SK-N-SH (cell line): Measurements from ENCODE around the gene FBH1. TPM values are rescaled to one million over a fixed set of nuclear protein-coding genes. Genes with fewer than 3 reads are reported as not detected.
A peak's percentile ranks its signal among the peaks of the same experiment; 100 is the strongest.

Experiments used
- CTCF ChIA-PET: fragments of 300-600, 350-600 bp; formaldehyde crosslinking; extraction: SDS; loops from one replicate; lab custom pipeline; 2021; lab: Yijun Ruan, JAX
- POLR2A ChIA-PET: fragments of 350-600 bp; sonication (Branson Sonifier 250); formaldehyde crosslinking; extraction: SDS; loops from one replicate; lab custom pipeline; 2020; ENCODE audit warnings: antibody characterized with exemption, inconsistent platforms; lab: Yijun Ruan, JAX
- DNase-seq: peaks from one replicate; pipeline ENCODE4 v3.0.0; 2012
- H2AFZ ChIP-seq: fragments of 200-600 bp; sonication (generic); 2 replicates; pipeline ENCODE4 v1.8.1; 2016; ENCODE audit warnings: antibody characterized with exemption, mild to moderate bottlenecking, low read depth
- H3F3A ChIP-seq: fragments of 200-600 bp; sonication (generic); replicated peaks from 2 replicates; pipeline ENCODE3; 2016; ENCODE audit warnings: antibody characterized with exemption, mild to moderate bottlenecking; ENCODE audit not compliant: insufficient read depth
- H3K27ac ChIP-seq, 2 experiments: fragments of 200-500 bp in 1 of 2; fragments of 200-600 bp in 1 of 2; sonication (Bioruptor generic) in 1 of 2; sonication (generic), shearing (Covaris generic) in 1 of 2; 2 replicates each; pipeline versions ENCODE4 v1.5.1 to v1.6.1; 2014 to 2016; ENCODE audit warnings: low read depth in 2 of 2, inconsistent platforms in 1 of 2, low read length in 1 of 2, mild to moderate bottlenecking in 1 of 2, mixed read lengths in 1 of 2
- H3K27me3 ChIP-seq: fragments of 200-600 bp; sonication (generic), shearing (Covaris generic); 2 replicates; pipeline ENCODE4 v1.6.1; 2016; ENCODE audit warnings: mixed run types; ENCODE audit not compliant: insufficient read depth
- H3K36me3 ChIP-seq, 2 experiments: fragments of 200-500 bp in 1 of 2; fragments of 200-600 bp in 1 of 2; sonication (Bioruptor generic) in 1 of 2; sonication (generic) in 1 of 2; replicated peaks in 1 of 2; 2 replicates each; pipeline versions ENCODE3 to v1.5.1; 2014 to 2016; ENCODE audit warnings: low read length in 1 of 2, mild to moderate bottlenecking in 1 of 2; ENCODE audit not compliant: insufficient read depth in 2 of 2, control insufficient read depth in 1 of 2
- H3K4me1 ChIP-seq, 2 experiments: fragments of 200-500 bp in 1 of 2; fragments of 200-600 bp in 1 of 2; sonication (Bioruptor generic) in 1 of 2; sonication (generic), shearing (Covaris generic) in 1 of 2; 2 replicates each; pipeline versions ENCODE4 v1.5.1 to v1.6.1; 2014 to 2016; ENCODE audit warnings: low read depth in 1 of 2, low read length in 1 of 2, mixed run types in 1 of 2; ENCODE audit not compliant: insufficient read depth in 2 of 2, control insufficient read depth in 1 of 2
- H3K4me2 ChIP-seq: fragments of 200-600 bp; sonication (generic), shearing (Covaris generic); 2 replicates; pipeline ENCODE4 v1.6.1; 2017; ENCODE audit warnings: mixed run types
- H3K4me3 ChIP-seq, 2 experiments: fragments of 200-500 bp in 1 of 2; fragments of 200-600 bp in 1 of 2; sonication (Bioruptor generic) in 1 of 2; sonication (generic), shearing (Covaris generic) in 1 of 2; 2 replicates each; pipeline versions ENCODE4 v1.5.1 to v1.8.1; 2014 to 2016; ENCODE audit warnings: low read depth in 2 of 2, inconsistent platforms in 1 of 2, low read length in 1 of 2, mild to moderate bottlenecking in 1 of 2, mixed read lengths in 1 of 2, moderate library complexity in 1 of 2
- H3K79me2 ChIP-seq: fragments of 200-600 bp; sonication (generic); 2 replicates; pipeline ENCODE4 v1.8.1; 2017; ENCODE audit warnings: mild to moderate bottlenecking; ENCODE audit not compliant: insufficient read depth
- H3K9ac ChIP-seq: fragments of 200-600 bp; sonication (generic); 2 replicates; pipeline ENCODE4 v1.6.1; 2017; ENCODE audit warnings: mixed run types
- H3K9me2 ChIP-seq: fragments of 200-600 bp; sonication (generic); 2 replicates; pipeline ENCODE4 v1.6.1; 2017; ENCODE audit warnings: mixed run types
- H3K9me3 ChIP-seq: fragments of 200-600 bp; sonication (generic); 2 replicates; pipeline ENCODE4 v1.6.1; 2017; ENCODE audit warnings: mixed run types, mild to moderate bottlenecking, moderate library complexity
- H4K20me1 ChIP-seq: fragments of 200-600 bp; sonication (generic); 2 replicates; pipeline ENCODE4 v1.6.1; 2017; ENCODE audit warnings: mild to moderate bottlenecking, mixed run types; ENCODE audit not compliant: insufficient read depth
- CHD2 ChIP-seq: fragments of 150-350 bp; IDR thresholded peaks from 2 replicates; pipeline ENCODE4 v1.6.1; 2018; ENCODE audit warnings: low read length; ENCODE audit not compliant: partially characterized antibody
- ELF1 ChIP-seq: IDR thresholded peaks from 2 replicates; pipeline ENCODE4 v1.4.0; 2012
- EP300 ChIP-seq, 2 experiments: IDR thresholded peaks; 2 replicates each; pipeline versions ENCODE4 v1.4.0 to v1.6.1; 2012; ENCODE audit warnings: borderline replicate concordance in 1 of 2, low read depth in 1 of 2, low read length in 1 of 2
- EZH2phosphoT487 ChIP-seq: fragments of 200-600 bp; sonication (generic); IDR thresholded peaks from 2 replicates; pipeline ENCODE4 v1.6.1; 2017; ENCODE audit warnings: low read depth, mixed run types, mild to moderate bottlenecking, antibody characterized with exemption, moderate library complexity, borderline replicate concordance
- GABPA ChIP-seq: IDR thresholded peaks from 2 replicates; pipeline ENCODE4 v1.4.0; 2012; ENCODE audit warnings: low read depth, mild to moderate bottlenecking
- JUND ChIP-seq: IDR thresholded peaks from 2 replicates; pipeline ENCODE4 v1.4.0; 2012
- MAX ChIP-seq: IDR thresholded peaks from 2 replicates; pipeline ENCODE4 v1.4.0; 2012; ENCODE audit warnings: low read depth
- MEF2A ChIP-seq: IDR thresholded peaks from 2 replicates; pipeline ENCODE4 v1.4.0; 2012; ENCODE audit warnings: low read depth, borderline replicate concordance
- NFIC ChIP-seq: IDR thresholded peaks from 2 replicates; pipeline ENCODE4 v1.4.0; 2012; ENCODE audit warnings: borderline replicate concordance
- NRF1 ChIP-seq: IDR thresholded peaks from 2 replicates; pipeline ENCODE4 v1.6.1; 2012; ENCODE audit warnings: low read depth, mild to moderate bottlenecking, low read length
- RCOR1 ChIP-seq: fragments of 150-350 bp; IDR thresholded peaks from 2 replicates; pipeline ENCODE4 v1.6.1; 2017; ENCODE audit warnings: antibody characterized with exemption, low read length
- SIN3A ChIP-seq: IDR thresholded peaks from 2 replicates; pipeline ENCODE4 v1.6.1; 2012; ENCODE audit warnings: low read depth, mild to moderate bottlenecking, low read length, moderate library complexity, borderline replicate concordance
- SMC3 ChIP-seq: IDR thresholded peaks from 2 replicates; pipeline ENCODE4 v1.6.1; 2012; ENCODE audit warnings: low read depth, low read length, improper control_type of control experiment
- TAF1 ChIP-seq: IDR thresholded peaks from 2 replicates; pipeline ENCODE4 v1.6.1; 2012; ENCODE audit warnings: low read depth, mild to moderate bottlenecking, low read length, moderate library complexity, borderline replicate concordance
- TCF12 ChIP-seq: IDR thresholded peaks from 2 replicates; pipeline ENCODE4 v1.4.0; 2012
- YY1 ChIP-seq: IDR thresholded peaks from 2 replicates; pipeline ENCODE4 v1.4.0; 2012; ENCODE audit warnings: low read depth, mild to moderate bottlenecking
- WGBS: methylation state at CpG from one replicate; pipeline ENCODE4 v1.1.6; 2017; ENCODE audit warnings: low lambda C conversion rate; 5-methylcytosine and 5-hydroxymethylcytosine counted together
- polyA plus RNA-seq, 3 experiments: library from polyadenylated mRNA; depleted of rRNA; stranded (reverse); fragments of >200 nt; gene quantifications; 2 replicates each; pipeline ENCODE4 v1.2.3, GENCODE V29; 2012
- TF ChIP-seq, protein P1 (sequence below): fragments of 150-350 bp; IDR thresholded peaks from 2 replicates; pipeline ENCODE4 v1.6.1; 2016; ENCODE audit warnings: mild to moderate bottlenecking, low read depth, low read length
- TF ChIP-seq, protein P2 (sequence below): fragments of 200-600 bp; sonication (generic); IDR thresholded peaks from 2 replicates; pipeline ENCODE4 v1.6.1; 2017; ENCODE audit warnings: antibody characterized with exemption, mild to moderate bottlenecking, moderate library complexity
- TF ChIP-seq, protein P3 (sequence below): IDR thresholded peaks from 2 replicates; pipeline ENCODE4 v1.4.0; 2012; ENCODE audit warnings: low read depth, borderline replicate concordance

The FBH1 gene
- polyA plus RNA-seq, 1 of the 3 experiments (the other 2 are of a cell fraction): 60.9 TPM

DNA sequence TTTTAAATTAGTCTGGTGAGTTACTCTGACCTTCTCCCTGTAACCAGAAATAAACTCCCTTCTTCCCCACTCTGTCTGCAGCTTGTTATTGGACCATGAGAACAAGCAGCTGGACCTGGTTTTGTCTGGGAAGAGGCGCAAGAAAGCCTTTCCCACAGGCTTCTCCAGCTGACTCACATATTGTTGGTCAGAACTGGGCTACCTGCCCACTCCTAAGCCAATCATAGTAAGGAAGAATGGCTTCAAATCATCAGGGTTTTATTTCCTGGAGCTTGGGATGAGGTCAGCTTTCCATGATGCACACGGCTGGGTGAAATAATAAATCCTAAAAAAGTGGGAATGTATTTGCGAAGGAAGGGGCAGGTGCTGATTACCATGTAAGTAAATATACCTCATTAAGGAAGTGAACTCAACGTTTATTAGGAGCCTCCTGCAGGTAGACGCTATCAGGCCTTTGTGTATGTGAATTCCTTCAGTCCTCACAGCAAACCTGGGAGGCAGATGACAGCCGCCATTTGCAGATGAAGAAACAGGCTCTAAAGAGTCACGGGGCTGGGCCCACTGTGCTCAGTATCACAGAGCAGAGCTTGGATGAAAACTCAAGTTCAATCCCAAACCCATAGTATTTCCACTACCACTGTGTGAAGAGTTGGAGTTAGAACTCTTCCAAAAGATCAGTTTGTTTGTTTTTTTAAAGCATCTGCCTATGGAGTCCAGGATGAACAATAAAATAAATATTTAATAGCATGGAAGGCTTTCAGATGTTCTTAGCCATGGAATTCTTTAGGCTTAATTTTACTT lies 54.5 kb downstream of the FBH1 start (continued):
- TF ChIP-seq CHD2 (no peak), EZH2phosphoT487 (no peak), TAF1 (no peak), EP300 (IDR thresholded peaks at IDR 0.05; ENCODE audit: borderline replicate concordance in 1 of 2, low read depth in 1 of 2, low read length in 1 of 2) (peak in 1 of 2 experiments; percentile 60; a peak in 1 of 4 replicates), NRF1 (no peak), JUND (peak; percentile 64)
- TF ChIP-seq, protein P1, sequence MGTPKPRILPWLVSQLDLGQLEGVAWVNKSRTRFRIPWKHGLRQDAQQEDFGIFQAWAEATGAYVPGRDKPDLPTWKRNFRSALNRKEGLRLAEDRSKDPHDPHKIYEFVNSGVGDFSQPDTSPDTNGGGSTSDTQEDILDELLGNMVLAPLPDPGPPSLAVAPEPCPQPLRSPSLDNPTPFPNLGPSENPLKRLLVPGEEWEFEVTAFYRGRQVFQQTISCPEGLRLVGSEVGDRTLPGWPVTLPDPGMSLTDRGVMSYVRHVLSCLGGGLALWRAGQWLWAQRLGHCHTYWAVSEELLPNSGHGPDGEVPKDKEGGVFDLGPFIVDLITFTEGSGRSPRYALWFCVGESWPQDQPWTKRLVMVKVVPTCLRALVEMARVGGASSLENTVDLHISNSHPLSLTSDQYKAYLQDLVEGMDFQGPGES: no peak
- TF ChIP-seq, protein P2, sequence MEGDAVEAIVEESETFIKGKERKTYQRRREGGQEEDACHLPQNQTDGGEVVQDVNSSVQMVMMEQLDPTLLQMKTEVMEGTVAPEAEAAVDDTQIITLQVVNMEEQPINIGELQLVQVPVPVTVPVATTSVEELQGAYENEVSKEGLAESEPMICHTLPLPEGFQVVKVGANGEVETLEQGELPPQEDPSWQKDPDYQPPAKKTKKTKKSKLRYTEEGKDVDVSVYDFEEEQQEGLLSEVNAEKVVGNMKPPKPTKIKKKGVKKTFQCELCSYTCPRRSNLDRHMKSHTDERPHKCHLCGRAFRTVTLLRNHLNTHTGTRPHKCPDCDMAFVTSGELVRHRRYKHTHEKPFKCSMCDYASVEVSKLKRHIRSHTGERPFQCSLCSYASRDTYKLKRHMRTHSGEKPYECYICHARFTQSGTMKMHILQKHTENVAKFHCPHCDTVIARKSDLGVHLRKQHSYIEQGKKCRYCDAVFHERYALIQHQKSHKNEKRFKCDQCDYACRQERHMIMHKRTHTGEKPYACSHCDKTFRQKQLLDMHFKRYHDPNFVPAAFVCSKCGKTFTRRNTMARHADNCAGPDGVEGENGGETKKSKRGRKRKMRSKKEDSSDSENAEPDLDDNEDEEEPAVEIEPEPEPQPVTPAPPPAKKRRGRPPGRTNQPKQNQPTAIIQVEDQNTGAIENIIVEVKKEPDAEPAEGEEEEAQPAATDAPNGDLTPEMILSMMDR: no peak

DNA sequence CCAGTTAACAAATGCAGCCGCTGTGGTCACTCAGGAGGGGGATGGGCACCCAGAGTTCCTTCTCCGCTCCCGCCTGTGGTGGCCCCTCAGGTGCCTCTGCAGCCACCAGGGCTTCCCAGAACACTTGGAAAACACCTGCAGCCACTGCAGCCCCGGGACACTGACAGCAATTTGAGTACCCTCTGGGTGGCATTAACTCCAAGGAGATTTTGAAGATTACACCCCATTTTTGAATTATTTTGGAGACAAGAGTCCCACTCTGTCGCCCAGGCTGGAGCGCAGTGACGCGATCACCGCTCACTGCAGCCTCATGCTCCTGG lies 55.1 kb downstream of the FBH1 start:
- no peaks in the 10 kb centered on the region for H3K36me3 ChIP-seq
- no peaks in the 10 kb centered on the region for H4K20me1 ChIP-seq
- peak overlapping the region; percentile 85 for H2AFZ ChIP-seq
- H3K4me2 ChIP-seq: peak overlapping the region; percentile 50; the same call in 1 of the 2 replicates
- no peak overlapping the region for H3K4me3 ChIP-seq
- peak overlapping the region in 1 of 2 experiments; percentile 100; a peak in 2 of 4 replicates for H3K27ac ChIP-seq
- ChIA-PET POLR2A (no interaction called here), CTCF (no interaction called here)
- H3F3A ChIP-seq: peaks cover 24% of the 10 kb centered on the region
- WGBS: 90% methylated on average over 8 of the region's 9 CpGs
- H3K79me2 ChIP-seq: no peaks in the 10 kb centered on the region
- DNase-seq: no peak
- H3K9ac ChIP-seq: peak overlapping the region; percentile 51; the same call in 1 of the 2 replicates
- no peaks in the 10 kb centered on the region for H3K27me3 ChIP-seq
- no peaks in the 10 kb centered on the region for H3K9me3 ChIP-seq
- H3K9me2 ChIP-seq: no peaks in the 10 kb centered on the region
- no peak for TF ChIP-seq ELF1
- TF ChIP-seq TAF1: no peak
- TF ChIP-seq TCF12: no peak
- no peak for TF ChIP-seq SIN3A
- TF ChIP-seq GABPA: no peak
- TF ChIP-seq JUND: no peak
- no peak for TF ChIP-seq NFIC
- TF ChIP-seq NRF1: no peak
- no peak for TF ChIP-seq MEF2A
- no peak for TF ChIP-seq YY1
- TF ChIP-seq MAX: no peak
- TF ChIP-seq EP300 (IDR thresholded peaks at IDR 0.05; ENCODE audit: borderline replicate concordance in 1 of 2, low read depth in 1 of 2, low read length in 1 of 2): no peak
- TF ChIP-seq RCOR1: no peak
- TF ChIP-seq, protein P3, sequence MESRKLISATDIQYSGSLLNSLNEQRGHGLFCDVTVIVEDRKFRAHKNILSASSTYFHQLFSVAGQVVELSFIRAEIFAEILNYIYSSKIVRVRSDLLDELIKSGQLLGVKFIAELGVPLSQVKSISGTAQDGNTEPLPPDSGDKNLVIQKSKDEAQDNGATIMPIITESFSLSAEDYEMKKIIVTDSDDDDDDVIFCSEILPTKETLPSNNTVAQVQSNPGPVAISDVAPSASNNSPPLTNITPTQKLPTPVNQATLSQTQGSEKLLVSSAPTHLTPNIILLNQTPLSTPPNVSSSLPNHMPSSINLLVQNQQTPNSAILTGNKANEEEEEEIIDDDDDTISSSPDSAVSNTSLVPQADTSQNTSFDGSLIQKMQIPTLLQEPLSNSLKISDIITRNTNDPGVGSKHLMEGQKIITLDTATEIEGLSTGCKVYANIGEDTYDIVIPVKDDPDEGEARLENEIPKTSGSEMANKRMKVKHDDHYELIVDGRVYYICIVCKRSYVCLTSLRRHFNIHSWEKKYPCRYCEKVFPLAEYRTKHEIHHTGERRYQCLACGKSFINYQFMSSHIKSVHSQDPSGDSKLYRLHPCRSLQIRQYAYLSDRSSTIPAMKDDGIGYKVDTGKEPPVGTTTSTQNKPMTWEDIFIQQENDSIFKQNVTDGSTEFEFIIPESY: no peak
- no peak for TF ChIP-seq SMC3
- no peak for TF ChIP-seq EZH2phosphoT487
- TF ChIP-seq, protein P2: no peak
- H3K4me1 ChIP-seq: peaks cover 3 to 23% of the 10 kb centered on the region in 2 experiments; a peak in 3 of 4 replicates
